Choroid plexus epithelial cell (primary cell): Measurements from ENCODE around the gene TSSK2.
A peak's percentile ranks its signal among the peaks of the same experiment; 100 is the strongest.

Experiments used
- DNase-seq: peaks from one replicate; pipeline ENCODE4 v3.0.0-alpha.2; 2010; ENCODE audit warnings: low read depth
- H3K4me3 ChIP-seq: 2 replicates; pipeline ENCODE4 v1.5.1; 2011; ENCODE audit warnings: low read depth, mild to moderate bottlenecking, control low read depth, low read length, moderate library complexity
- TF ChIP-seq, protein P1 (sequence below): conservative IDR thresholded peaks from 2 replicates; pipeline ENCODE4 v1.5.1; 2011; ENCODE audit warnings: low read depth, mild to moderate bottlenecking, control low read depth, inconsistent platforms, low read length, moderate library complexity

Gene TSSK2

DNA sequence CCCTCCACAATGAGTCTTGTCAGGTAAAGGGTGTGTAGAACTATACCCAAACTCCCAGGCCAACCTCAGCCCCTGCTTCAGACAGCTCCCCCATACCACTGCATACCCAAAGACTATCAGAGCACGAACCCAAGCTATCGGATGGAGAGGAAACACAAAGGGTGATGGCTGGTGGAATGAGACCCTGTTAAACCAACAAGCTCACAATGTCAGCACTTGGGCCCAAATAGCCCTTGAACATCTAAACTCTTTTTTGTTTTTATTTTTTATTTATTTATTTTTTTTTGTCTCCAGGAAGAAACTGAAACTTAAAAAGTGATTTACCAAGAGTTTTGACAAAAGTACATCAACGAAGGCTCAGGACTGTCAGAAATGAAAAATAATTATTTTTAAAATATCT lies 19.5 kb upstream of the TSSK2 start:
- H3K4me3 ChIP-seq = no peak overlapping the region
- TF ChIP-seq, protein P1, sequence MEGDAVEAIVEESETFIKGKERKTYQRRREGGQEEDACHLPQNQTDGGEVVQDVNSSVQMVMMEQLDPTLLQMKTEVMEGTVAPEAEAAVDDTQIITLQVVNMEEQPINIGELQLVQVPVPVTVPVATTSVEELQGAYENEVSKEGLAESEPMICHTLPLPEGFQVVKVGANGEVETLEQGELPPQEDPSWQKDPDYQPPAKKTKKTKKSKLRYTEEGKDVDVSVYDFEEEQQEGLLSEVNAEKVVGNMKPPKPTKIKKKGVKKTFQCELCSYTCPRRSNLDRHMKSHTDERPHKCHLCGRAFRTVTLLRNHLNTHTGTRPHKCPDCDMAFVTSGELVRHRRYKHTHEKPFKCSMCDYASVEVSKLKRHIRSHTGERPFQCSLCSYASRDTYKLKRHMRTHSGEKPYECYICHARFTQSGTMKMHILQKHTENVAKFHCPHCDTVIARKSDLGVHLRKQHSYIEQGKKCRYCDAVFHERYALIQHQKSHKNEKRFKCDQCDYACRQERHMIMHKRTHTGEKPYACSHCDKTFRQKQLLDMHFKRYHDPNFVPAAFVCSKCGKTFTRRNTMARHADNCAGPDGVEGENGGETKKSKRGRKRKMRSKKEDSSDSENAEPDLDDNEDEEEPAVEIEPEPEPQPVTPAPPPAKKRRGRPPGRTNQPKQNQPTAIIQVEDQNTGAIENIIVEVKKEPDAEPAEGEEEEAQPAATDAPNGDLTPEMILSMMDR = no peak
- DNase-seq = no peak

- TF ChIP-seq, protein P1 = no peak
- no peak for DNase-seq
- no peak overlapping the region for H3K4me3 ChIP-seq
Observed at GRCh38 chr22:19113429-19113828, 17.7 kb upstream of the TSSK2 start.

GRCh38 chr22:19114984-19115552 lies 16.0 kb upstream of the TSSK2 start:
- no peak for DNase-seq
- H3K4me3 ChIP-seq = no peak overlapping the region
- TF ChIP-seq, protein P1 = no peak

DNA sequence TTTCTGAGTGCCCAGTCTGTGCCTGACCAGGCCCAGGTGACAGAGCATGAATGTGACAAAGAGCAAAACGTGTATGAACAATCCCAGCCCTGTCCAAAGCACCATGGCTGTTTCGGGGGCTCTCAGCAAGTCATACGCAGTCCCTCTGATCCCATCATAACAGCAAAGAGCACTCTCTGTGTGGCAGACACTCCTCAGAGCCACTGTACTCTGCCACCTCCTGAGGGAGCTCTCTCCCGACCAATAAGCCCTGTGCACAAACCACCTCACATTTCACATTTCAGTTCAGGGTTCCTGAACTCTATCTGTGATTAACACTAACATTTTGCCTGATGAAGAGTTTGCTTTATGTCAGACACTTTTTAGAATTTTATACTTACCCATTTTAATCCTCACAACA lies 15.5 kb upstream of the TSSK2 start:
- TF ChIP-seq, protein P1 = peak; percentile 53
- DNase-seq = peak; percentile 17
- H3K4me3 ChIP-seq = no peak overlapping the region

DNA sequence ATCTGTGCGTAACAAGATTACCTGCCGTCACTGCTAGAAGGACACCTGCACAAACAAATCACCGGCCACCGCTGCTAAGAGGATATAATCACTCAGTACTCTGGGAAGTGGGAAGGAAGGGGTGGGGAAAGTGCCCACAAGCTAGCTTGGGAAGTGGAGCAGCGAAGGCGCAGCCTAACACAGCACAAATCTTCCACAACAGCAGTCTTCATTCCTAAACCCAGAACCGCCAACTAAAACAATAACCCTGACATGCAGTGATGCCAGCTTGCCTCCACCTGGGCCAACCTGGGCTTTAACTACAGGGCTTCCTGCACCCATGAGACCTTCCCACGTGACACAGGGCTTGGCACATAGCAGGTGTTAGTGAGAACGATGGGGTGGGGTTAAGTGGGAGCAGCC lies 14.0 kb upstream of the TSSK2 start:
- TF ChIP-seq, protein P1 = no peak
- no peak overlapping the region for H3K4me3 ChIP-seq
- no peak for DNase-seq

DNA sequence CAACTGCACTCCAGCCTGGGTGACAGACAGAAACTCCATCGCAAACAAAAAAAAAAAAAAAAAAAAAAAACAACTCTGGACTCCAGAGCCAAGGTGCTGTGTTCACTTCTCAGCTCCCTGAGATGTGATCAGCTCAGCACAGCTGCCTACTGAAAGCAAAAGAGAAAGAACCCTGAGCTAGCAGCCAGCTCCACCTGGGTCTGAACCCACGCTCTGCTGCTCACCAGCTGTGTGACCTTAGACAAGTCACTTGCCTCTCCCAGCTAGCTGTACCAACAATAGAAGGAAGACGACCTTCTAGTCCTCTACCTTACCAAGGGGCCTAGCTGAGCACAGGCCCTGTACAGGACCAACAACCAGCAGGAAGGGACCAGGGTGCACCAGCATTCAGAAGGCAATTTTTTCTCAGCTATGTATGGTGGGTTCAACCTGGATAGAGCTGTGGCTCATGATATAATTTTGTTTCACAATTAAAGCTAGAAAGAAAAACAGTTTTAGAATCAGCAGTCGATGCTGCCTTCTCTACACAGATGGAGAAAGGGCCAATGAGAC lies 12.7 kb upstream of the TSSK2 start:
- H3K4me3 ChIP-seq = no peak overlapping the region
- TF ChIP-seq, protein P1 = no peak
- DNase-seq = no peak

DNA sequence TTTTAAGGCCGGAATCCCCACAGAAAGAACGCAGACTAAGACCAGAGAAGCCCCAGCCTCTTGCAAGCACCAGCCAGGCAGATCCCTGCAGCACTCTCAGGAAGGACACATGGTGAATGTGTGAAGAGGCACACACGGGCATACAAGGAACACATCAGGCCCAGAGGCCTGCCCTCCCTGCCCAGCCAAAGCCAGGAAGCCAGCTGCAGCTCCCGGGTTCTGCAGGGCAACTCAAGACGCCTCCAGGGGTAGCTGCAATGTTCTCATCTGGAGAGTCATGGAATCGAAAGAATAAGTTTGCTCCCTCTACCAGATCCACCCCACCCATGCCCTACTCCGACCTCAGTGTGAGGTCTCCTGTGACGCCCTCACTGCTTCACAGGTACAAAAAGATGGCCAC lies 11.2 kb upstream of the TSSK2 start:
- no peak for DNase-seq
- H3K4me3 ChIP-seq = no peak overlapping the region
- TF ChIP-seq, protein P1 = no peak
